GM19455 (cell line): Measurements from ENCODE around the gene SMPD1.
A peak's percentile ranks its signal among the peaks of the same experiment; 100 is the strongest.
"Not testable (repeated sequence)": the region's sequence is repeated elsewhere in the genome, so short reads cannot be mapped to it uniquely, and the experiment has no call there.

Source experiments
- ATAC-seq: cut with Tn5 transposase; IDR thresholded peaks from one replicate; pipeline ENCODE4 v1.9.1; 2021; ENCODE audit not compliant: unreplicated experiment

The SMPD1 gene

DNA sequence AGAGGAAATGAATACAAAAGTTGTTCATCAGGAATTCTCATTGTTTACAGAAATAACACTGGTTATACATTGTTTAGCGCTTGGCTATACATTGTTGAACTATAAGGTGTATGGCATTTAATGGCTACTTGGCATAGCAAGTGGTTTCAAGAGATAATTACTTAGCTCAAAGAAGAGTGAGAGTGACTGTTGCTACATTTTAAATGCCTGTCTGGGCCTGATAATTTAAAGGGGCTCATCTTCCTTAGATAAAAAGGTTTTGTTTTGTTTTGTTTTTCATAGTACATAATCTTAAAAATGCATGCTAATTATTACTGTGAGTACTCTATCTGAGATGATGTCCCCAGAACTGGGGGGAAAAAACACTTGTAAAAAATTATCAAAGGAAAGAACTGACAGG is 1.5 kb upstream of the SMPD1 start:
- no peak for ATAC-seq

DNA sequence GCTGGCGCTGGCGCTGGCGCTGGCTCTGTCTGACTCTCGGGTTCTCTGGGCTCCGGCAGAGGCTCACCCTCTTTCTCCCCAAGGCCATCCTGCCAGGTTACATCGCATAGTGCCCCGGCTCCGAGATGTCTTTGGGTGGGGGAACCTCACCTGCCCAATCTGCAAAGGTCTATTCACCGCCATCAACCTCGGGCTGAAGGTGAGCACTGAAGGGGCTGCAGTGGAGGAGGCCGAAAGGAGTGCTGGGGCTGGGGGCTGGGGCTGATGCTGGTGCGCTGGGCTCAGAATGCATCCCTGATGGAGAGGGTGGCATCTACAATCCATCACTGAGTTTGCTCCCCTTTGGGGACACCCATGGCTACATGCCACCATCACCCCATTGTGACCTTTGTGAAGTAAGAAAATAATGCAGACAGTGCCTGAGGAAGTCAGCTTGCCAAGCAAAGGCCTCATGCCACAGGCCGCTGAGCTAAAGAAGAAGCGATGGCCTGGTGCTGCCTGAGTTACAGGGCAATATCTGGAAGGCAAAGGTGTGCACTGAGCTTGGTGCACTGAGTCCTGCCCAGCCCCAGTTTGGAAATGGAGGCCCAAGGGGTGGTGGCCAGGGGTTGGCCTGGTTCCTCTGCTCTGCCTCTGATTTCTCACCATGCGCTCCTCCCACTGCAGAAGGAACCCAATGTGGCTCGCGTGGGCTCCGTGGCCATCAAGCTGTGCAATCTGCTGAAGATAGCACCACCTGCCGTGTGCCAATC is 620 bp downstream of the SMPD1 start:
- ATAC-seq: no peak

DNA sequence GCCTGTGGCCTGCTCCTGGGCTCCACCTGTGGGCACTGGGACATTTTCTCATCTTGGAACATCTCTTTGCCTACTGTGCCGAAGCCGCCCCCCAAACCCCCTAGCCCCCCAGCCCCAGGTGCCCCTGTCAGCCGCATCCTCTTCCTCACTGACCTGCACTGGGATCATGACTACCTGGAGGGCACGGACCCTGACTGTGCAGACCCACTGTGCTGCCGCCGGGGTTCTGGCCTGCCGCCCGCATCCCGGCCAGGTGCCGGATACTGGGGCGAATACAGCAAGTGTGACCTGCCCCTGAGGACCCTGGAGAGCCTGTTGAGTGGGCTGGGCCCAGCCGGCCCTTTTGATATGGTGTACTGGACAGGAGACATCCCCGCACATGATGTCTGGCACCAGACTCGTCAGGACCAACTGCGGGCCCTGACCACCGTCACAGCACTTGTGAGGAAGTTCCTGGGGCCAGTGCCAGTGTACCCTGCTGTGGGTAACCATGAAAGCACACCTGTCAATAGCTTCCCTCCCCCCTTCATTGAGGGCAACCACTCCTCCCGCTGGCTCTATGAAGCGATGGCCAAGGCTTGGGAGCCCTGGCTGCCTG is 1.4 kb downstream of the SMPD1 start:
- ATAC-seq: no peak

DNA sequence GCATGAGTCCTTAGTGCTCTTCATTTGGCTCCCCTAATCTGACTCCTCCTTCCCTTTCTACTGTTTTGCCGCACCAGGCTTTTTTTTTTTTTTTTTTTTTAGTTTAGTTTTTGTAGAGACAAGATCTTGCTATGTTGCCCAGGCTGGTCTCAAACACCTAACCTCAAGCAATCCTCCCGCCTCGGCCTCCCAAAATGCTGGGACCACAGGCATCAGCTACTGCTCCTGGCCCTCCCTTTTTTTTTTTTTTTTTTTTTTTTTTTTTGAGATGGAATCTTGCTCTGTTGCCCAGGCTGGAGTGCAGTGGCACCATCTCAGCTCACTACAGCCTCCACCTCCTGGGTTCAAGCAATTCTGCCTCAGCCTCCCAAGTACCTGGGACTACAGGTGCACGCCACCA is 2.0 kb downstream of the SMPD1 start:
- ATAC-seq: not testable (repeated sequence)

DNA sequence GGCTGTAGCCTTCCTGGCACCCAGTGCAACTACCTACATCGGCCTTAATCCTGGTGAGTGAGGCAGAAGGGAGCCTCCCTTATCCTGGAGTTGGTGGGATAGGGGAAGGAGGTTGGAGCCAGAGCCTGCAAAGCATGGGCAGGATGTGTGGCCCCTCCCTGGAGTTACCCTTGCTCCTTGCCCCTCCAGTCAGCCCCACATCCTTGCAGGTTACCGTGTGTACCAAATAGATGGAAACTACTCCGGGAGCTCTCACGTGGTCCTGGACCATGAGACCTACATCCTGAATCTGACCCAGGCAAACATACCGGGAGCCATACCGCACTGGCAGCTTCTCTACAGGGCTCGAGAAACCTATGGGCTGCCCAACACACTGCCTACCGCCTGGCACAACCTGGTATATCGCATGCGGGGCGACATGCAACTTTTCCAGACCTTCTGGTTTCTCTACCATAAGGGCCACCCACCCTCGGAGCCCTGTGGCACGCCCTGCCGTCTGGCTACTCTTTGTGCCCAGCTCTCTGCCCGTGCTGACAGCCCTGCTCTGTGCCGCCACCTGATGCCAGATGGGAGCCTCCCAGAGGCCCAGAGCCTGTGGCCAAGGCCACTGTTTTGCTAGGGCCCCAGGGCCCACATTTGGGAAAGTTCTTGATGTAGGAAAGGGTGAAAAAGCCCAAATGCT is 3.9 kb downstream of the SMPD1 start:
- no peak for ATAC-seq

DNA sequence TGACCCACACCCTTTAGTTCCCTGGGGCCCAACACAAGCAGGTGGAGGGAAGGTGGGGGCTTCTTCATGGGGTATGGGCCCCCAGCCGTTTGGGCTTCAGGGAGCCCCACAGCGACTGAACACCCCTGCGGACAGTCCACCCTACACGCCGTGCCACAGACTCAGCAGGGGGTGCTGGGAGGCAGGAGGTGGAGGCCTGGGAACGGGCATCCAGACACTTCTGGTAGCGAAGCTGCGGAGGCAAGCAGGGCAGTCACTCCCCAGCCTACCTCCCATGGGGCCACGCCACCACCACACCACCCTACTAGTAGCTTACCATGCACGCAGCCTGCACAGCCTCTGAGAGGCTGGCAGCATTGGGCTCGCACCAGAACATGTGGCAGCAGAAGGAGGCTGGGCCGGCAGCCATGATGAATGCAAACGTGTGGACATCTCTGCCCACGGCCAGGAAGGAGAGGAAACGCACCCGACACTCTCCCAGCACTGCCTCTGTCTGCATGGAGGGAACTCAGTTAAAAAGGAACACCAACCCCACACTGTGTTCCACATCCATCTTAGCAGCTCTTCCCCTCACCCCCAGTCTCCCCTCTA is 5.3 kb downstream of the SMPD1 start:
- ATAC-seq: no peak

DNA sequence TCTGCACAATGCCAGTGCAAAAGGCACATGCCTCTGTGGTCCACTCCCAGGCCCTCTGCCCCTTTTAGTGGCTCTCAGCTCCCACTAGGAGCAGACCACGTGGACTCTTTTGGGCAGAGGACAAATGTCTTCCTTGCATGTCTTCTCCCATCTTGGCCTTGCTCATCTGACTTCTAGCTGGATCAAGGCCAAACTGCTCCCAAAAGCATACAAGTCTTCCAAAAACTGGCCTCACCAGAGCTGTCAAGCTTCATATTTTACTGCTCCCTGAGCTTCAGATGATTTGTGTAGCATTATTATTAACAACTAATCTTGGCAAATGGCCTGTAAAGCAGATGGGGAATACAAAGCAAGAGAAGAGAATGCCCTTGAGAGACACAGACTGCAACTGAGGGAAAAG is 6.9 kb downstream of the SMPD1 start:
- ATAC-seq: no peak

DNA sequence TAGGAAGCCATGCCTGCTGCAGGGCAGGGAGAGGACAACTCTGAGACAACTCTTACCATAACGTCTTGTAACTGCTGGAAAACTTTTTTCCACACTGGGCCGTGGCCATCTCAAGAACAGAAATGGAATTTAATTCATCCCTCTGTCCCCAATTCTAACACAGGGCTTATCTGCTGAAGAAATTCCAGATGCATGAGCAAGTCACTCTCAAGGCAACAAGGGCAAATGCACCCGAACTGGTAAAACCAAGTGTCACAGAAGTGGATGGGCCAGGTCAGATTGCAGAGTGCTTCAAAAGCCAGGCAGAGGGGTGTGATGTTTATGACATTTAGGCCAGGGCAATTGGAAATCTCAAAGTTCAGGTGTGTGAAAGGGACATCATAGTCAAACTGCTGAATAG is 7.4 kb downstream of the SMPD1 start:
- ATAC-seq: no peak

DNA sequence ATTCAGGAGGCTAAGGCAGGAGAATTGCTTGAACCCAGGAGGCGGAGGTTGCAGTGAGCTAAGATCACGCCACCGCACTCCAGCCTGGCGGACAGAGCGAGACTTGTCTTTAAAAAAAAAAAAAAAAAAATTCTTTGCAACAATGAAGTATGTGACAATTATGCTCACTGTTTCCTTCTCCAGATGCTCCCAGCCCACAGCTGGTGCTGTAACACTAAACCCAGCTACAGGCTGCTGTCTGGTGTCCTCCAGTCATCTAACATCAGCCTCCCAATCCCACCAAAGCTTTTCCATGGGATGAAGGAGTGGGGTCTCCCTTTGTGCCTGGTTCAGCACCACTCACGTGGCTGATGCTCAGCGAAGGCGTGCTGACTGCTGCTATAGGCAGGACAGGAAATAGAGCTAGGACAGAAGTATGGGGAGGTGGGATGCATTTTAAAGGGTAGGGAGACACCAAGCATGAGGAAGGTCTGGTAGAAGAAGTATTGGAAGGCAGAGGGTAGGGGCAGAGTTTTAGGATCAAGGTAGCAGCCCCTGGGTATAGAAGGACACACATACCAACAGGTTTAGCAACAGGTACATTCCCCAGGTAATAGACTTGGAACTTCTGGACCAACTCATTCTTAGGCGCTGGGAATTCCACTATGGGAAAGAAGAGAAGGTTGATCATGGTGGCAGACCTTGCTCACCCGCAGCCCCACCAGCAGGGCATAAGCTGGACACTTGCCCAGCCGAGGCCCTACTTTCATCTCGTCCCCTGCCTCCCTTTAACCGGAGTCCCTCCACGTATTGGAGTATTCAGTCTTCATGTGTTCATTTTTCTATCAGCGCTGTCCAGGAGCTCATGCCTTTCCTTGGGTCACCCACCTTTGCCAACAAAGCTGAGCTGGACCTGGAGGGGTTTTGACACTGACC is 10.4 kb downstream of the SMPD1 start:
- ATAC-seq: no peak

DNA sequence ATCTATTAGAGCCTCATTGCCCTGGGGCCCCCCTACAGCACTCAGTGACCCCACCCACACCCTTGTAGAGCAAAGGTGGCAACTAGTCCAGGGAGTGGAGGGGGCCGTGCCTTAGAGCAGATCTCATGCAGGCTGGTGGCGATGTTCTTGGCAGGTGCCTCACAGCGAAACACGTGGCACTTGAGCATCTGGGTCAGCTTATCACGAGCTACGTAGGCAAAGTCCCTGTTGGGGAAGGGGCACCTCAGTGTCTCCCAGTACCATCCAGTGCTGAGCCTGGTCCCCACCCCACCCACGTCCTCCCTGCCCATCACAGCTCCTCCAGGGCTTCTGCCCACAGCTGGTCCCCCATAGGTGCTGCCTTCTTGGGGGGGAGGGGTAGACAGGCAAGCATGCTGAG is 11.2 kb downstream of the SMPD1 start:
- ATAC-seq: no peak

DNA sequence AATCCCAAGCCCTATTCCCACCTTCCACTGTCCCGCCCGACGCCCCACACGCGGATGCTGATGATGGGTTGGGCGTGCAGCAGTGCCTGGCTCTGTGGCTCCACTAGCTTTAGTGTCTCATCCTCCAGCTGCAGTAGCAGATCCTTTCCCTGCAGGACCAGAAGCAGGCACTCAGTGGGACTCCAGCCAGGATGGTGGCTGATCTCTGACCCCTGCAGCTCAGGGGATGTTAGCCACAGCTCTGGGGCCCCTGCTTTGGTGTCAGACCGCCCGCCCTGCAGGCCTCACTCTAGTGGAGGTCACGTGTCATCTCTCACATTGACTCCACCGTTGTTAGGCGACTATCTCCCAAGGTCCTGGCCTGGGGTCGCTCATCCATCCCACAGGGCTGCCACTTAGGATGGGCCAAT is 11.8 kb downstream of the SMPD1 start:
- peak; percentile 42 for ATAC-seq

DNA sequence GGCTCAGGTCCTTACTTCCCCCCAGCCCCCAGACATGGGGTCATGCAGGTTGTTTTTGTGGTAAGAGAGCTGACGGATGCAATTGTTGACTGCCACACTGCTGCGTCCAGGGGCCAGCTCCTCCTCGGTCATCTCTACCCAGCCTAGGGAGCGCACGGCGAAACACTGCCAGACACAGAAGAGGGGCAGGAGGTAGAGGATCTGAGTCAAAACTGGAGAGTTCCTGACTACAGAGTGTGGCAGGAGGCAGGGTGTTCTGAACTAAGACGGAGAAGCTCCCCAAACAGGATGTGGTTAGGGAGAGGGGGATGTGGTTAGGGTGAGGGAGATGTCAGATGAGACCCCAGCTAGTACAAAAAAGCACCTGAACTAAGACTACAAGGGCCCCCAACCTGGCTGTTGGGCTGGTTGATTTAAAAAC is 12.3 kb downstream of the SMPD1 start:
- peak; percentile 90 for ATAC-seq

DNA sequence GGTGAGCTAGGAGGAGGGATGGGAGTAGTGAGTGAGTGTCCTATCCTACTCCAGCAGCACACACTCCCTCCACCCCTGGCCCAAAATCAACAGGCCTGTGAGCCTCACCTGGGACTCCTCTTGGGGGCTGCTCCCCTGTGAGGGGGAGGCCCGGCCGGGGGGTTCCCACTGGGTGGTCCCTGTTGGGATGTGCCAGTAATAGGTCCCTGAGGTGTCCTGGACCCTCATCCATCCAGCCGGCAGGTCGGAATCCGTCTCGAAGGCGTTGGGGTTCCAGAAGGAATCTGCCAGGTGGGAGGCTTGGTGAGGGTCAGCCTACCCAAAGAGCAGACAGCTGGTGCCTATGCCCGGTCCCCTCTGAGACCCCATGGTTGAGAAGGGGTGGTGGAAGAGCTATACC is 13.3 kb downstream of the SMPD1 start:
- ATAC-seq: no peak

DNA sequence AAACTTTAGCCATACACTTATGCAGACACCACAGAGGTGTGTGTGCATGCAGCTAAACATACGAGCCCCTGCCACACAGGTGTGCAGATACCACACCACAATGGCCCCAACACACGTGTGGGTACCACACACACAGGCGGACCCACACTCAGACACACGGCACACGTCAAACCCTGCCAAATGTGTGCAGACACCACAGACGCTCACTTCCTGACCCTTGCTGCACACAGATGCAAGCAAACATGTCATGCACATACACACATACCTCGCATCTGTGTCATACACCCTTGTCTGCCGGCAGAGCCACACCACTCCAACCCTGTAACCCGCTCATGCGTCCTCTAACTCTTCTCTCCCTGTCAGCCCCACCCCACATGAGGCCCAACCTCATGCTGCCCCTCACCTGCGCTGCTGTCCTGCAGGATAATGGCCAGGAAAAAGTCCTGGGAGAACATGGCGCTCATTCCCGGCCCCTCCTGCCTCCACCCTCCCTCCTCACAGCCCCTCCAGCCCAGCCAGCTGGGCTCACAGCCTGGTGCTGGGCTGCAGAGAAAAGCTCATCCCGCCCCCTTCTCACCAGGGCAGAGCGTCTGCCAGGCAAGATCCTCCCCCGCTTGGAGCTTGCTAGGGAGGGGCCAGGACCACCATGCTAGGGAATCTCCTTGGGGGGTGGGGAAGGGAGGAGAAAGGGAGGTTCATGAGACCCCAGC is 14.2 kb downstream of the SMPD1 start:
- ATAC-seq: no peak

DNA sequence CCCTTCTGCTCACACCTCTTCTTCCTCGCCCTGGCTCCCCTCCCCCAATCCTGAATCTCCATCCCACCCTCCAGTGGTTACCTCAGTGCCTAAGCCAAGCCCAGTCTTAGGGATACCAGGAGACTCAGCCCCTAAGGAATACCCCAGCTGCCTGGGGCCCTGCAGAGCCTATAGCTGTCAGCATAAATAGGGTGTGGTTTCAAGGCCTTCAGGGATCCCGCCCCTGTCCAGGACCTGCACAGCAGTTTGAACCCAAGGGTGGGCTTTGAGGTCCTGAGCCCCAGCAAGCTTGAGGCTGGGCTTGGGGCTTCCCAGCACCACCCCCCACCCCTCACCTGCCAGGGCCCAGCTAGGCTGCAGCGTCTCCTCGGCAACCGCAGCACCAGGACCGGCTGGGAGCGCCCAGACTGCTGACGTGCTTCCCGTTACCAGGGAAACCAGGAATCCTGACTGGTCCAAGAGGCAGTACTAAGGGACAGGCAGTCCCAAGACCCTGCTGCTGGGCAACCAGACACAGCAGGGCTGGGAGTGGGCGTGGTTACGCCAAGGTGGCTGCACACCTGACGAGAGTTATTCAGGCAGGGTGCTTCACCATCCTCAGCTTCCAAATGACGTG is 14.9 kb downstream of the SMPD1 start:
- no peak for ATAC-seq

DNA sequence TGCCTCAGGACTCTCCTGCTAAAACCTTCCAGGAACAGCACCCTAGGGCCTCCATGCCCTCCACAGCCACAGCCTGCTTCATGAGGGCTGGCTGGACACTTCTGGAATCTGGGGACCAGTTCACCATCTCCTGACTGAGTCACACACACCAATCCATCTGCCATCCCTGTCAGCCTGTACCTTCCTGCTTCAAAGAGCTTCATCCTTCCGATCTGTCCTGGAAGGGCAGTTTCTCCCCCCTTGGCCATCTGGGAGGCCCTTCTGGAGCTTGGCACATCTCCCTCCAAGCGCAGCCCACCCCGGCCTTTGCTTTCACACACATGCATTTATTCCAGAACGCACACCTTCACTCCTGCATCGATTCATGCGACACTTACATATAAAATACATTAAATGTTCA is 15.6 kb downstream of the SMPD1 start:
- ATAC-seq: no peak

DNA sequence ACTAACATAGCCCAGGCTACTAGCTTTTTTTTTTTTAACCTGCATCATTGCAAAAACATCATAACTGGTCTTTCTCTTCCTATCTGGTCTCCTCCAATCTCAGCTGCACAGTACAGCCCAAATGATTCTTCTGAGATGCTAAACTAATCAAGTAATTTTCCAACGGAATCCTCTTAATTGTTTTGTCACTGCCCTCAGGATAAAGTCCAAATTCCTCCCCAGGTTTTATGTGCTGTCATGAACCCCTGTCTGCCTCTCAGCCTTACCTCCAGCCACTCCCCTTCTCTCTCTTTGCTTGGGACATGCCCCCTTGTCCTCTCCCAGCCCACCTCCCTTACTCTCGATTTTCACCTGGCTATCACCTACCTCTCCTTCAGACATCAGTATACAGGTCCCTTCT is 16.1 kb downstream of the SMPD1 start:
- ATAC-seq: no peak

DNA sequence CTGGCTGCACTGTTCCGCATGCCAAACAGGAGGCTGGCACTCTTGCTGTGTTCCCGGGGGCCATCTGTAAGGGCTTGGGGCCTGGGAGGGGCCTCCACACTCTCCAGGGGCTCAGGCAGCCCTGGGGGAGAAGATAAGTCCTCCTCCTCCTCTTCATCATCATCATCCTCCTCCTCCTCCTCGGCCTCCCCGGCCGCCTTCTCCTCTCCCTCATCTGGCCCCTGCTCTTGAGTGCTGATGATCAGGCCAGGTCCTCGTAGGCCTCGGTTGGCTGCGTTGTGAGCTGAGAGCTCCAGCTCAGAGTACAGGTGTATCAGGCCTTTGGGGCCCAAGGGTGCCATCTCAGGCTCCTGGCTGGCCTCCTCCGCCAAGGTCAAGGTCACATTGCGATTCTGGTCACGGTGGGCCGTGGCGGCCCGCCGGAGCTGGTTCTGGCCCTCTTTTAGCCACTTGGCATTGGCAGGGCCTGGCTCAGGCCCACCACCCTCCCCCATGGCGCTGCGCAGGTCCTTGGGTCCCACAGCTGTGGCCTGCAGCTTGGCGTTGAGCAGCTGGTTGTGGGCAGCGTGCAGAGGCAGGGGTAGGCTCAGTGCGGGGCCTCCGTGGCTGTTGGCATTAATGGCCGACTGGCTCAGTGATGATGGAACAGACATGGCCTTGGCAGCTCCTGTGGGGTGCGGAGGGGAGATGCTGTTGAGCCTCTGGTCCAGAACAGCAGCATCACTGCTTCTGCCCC is 20.6 kb downstream of the SMPD1 start:
- ATAC-seq: no peak

DNA sequence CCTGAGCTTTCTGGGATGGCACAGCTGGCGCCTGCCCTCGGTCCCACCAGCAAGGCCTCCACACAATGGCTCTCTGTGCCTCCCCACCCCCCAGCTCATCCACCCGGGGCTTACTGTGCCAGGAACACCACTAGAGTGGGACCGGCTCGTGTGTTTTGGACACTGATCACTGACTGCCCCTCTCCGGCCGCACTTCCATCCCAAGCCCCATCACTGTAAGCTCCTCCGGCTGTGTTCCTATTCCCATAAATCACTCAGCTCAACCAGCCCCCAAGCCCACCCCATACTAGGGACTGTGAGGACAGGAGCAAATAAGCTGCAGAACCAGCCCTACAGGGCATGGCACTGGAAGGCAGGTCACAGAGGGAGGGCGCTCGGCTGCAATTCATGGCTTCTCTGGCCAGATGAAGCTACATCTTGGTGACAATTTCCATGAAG is 21.3 kb downstream of the SMPD1 start:
- no peak for ATAC-seq
